ENCODE data around the gene TFIP11.

Gene TFIP11

DNA sequence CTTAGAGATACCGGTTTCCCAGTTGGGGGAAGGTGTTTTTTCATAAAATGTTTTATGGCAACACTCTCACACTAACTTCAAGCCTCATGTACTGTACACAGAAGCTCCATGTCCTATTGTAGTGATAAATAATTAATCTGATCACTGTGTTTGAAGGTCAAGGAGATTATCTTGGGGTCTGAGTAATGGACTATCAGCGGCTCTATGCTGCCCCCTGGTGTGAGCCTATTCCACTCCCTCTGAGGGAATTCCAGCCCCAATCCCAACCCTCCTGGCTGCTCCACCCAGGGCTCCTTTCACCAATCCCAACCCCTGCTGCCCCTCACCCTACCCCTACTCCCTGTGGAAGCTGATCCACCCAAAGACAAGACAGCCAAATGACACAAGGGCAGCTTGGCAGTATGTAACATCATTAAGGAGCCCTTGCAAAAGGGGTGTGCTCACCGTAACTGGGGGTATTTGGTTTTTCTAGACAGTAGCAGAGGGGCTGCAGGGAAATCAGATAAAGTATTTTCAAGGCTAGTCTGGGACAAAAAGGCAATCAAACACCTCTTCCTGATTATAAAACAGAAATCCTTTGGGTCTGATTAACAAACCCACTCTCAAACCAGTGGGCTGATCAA is 51.0 kb downstream of the TFIP11 start (continued):
- TF ChIP-seq, protein P1, sequence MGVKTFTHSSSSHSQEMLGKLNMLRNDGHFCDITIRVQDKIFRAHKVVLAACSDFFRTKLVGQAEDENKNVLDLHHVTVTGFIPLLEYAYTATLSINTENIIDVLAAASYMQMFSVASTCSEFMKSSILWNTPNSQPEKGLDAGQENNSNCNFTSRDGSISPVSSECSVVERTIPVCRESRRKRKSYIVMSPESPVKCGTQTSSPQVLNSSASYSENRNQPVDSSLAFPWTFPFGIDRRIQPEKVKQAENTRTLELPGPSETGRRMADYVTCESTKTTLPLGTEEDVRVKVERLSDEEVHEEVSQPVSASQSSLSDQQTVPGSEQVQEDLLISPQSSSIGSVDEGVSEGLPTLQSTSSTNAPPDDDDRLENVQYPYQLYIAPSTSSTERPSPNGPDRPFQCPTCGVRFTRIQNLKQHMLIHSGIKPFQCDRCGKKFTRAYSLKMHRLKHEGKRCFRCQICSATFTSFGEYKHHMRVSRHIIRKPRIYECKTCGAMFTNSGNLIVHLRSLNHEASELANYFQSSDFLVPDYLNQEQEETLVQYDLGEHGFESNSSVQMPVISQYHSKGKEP (tag by site-specific recombination; IDR thresholded peaks at IDR 0.05), result no peak
- no peak for TF ChIP-seq ZNF223 (tag by site-specific recombination; IDR thresholded peaks at IDR 0.05)
- TF ChIP-seq, protein P2, sequence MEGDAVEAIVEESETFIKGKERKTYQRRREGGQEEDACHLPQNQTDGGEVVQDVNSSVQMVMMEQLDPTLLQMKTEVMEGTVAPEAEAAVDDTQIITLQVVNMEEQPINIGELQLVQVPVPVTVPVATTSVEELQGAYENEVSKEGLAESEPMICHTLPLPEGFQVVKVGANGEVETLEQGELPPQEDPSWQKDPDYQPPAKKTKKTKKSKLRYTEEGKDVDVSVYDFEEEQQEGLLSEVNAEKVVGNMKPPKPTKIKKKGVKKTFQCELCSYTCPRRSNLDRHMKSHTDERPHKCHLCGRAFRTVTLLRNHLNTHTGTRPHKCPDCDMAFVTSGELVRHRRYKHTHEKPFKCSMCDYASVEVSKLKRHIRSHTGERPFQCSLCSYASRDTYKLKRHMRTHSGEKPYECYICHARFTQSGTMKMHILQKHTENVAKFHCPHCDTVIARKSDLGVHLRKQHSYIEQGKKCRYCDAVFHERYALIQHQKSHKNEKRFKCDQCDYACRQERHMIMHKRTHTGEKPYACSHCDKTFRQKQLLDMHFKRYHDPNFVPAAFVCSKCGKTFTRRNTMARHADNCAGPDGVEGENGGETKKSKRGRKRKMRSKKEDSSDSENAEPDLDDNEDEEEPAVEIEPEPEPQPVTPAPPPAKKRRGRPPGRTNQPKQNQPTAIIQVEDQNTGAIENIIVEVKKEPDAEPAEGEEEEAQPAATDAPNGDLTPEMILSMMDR (tag by site-specific recombination; IDR thresholded peaks at IDR 0.05), result peak; percentile 56
- TF ChIP-seq ZNF394 (tag by site-specific recombination; IDR thresholded peaks at IDR 0.05; ENCODE audit: borderline replicate concordance), result no peak
- TF ChIP-seq ZNF112 (tag by site-specific recombination; IDR thresholded peaks at IDR 0.05), result no peak
- peak; percentile 40; the same call in 1 of the 2 replicates for TF ChIP-seq ZNF660 (tag by site-specific recombination; IDR thresholded peaks at IDR 0.05)
- no peak for TF ChIP-seq IKZF3 (tag by site-specific recombination; IDR thresholded peaks at IDR 0.05)

DNA sequence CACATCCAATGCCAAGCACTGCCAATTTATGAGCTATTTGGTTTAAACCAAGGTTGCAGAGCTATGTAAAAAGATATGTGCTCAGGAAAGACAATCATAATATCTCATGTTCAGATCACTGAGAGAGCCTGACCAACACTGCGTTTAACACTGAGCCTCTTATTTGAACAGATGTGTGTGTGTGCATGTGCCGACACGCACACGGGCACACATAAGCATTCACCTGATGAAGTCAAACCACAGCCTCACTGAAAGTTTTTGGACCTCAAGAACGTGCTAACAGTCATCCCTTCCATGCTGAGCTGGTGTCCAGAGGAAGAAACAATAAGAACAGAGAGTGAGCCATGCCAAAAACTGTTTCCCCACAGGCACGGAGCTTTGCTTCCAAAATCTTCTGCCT is 52.1 kb downstream of the TFIP11 start:
- H3K4me1 ChIP-seq (ENCODE audit: control insufficient read depth, insufficient read depth, low read length), result no peaks in the 10 kb centered on the region; the same call in 1 of the 2 replicates
- H3K36me3 ChIP-seq (ENCODE audit: control insufficient read depth in 2 of 2, insufficient read depth in 1 of 2, low read length in 2 of 2), result peaks cover 19 to 86% of the 10 kb centered on the region in 2 experiments
- CTCF ChIA-PET, result interaction anchor here (0.7 to 10.4 kb wide), 26 partner anchors 8 to 453 kb away, joined by 3 to 267 read pairs (median 14); partner anchors contain the start of genes HPS4 and SRRD
- POLR2A ChIA-PET, result no interaction called here
- H3K27ac ChIP-seq (ENCODE audit: extremely low read depth, low read depth, low read length), result no peak overlapping the region
- TF ChIP-seq ZNF223 (tag by site-specific recombination; IDR thresholded peaks at IDR 0.05) (no peak), PRDM1 (tag by site-specific recombination; IDR thresholded peaks at IDR 0.05) (no peak), ZSCAN4 (tag by site-specific recombination; IDR thresholded peaks at IDR 0.05) (no peak), ZBTB6 (tag by site-specific recombination; IDR thresholded peaks at IDR 0.05) (no peak), BCL11B (tag by site-specific recombination; IDR thresholded peaks at IDR 0.05; ENCODE audit: low read depth) (no peak), ZFP3 (tag by site-specific recombination; IDR thresholded peaks at IDR 0.05; ENCODE audit: low read depth) (no peak), ZNF37A (tag by site-specific recombination; IDR thresholded peaks at IDR 0.05) (no peak), INSM2 (tag by site-specific recombination; IDR thresholded peaks at IDR 0.05) (no peak), ZNF558 (tag by site-specific recombination; IDR thresholded peaks at IDR 0.05) (no peak), ZBTB49 (tag by site-specific recombination; IDR thresholded peaks at IDR 0.05; ENCODE audit: low read depth) (no peak), ZNF311 (tag by site-specific recombination; IDR thresholded peaks at IDR 0.05; ENCODE audit: borderline replicate concordance) (no peak), ZNF211 (tag by site-specific recombination; IDR thresholded peaks at IDR 0.05; ENCODE audit: low read depth) (no peak), FEZF1 (tag by site-specific recombination; IDR thresholded peaks at IDR 0.05) (no peak)
- TF ChIP-seq, protein P3, sequence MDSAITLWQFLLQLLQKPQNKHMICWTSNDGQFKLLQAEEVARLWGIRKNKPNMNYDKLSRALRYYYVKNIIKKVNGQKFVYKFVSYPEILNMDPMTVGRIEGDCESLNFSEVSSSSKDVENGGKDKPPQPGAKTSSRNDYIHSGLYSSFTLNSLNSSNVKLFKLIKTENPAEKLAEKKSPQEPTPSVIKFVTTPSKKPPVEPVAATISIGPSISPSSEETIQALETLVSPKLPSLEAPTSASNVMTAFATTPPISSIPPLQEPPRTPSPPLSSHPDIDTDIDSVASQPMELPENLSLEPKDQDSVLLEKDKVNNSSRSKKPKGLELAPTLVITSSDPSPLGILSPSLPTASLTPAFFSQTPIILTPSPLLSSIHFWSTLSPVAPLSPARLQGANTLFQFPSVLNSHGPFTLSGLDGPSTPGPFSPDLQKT (IDR thresholded peaks at IDR 0.05; ENCODE audit: borderline replicate concordance, low read depth, low read length), result no peak
- no peak overlapping the region for H3K4me3 ChIP-seq (ENCODE audit: low read depth, low read length)
- H3K9me3 ChIP-seq (ENCODE audit: control insufficient read depth, insufficient read depth, low read depth, low read length), result no peaks in the 10 kb centered on the region

Data from HEK293 (cell line).